GM19193 (cell line): ENCODE data around the gene CENPW.

Source experiments
- POLR2A ChIP-seq: IDR thresholded peaks from 4 replicates; pipeline ENCODE4 v1.6.1; 2011; ENCODE audit not compliant: insufficient read depth, insufficient read length; ENCODE audit errors: extremely low read depth

The CENPW gene

DNA sequence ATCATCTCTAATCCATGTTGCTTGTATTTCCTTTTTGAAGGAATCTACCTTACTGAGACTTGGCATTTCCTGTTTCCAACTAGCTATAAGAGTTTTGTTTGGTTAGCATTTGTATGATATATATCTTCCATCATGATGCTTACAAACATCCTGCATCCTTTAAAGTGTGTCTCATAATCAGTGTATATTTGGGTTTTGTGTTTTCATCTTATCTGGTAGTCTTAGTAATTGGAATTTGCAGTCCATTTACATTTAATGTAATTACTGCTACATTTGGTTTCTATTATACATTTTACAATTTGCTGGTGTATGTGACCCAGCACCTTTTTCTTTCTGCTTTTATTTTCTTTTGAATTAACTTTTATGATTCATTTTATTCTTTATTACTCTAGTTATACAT lies 12.6 kb downstream of the CENPW start:
- TF ChIP-seq POLR2A = no peak

GRCh38 chr6:126356526-126356925 lies 16.6 kb downstream of the CENPW start:
- TF ChIP-seq POLR2A = no peak

DNA sequence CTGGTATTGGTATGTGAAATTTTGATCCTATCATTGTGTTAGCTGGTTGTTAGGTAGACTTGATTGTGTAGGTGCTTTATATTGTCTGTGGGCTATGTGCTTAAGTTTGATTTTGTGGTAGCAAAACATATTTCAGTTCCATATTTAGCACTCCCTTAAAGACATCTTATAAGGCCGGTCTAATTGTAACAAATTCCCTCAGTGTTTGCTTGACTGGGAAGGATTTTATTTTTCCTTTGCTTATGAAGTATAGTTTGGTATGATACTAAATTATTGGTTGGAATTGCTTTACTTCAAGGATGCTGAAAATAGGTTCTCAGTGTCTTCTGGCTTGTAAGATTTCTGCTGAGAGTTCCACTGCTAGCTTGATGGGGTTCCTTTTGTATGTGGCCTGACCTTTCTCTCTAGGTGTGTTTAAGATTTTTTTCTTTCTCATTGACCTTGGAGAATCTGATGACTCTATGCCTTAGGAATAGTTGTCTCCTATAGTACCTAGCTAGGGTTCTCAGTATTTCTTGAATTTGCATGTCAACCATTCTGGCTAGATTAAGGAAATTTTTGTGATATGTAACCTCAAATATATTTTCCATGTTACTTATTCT lies 20.1 kb downstream of the CENPW start:
- no peak for TF ChIP-seq POLR2A

DNA sequence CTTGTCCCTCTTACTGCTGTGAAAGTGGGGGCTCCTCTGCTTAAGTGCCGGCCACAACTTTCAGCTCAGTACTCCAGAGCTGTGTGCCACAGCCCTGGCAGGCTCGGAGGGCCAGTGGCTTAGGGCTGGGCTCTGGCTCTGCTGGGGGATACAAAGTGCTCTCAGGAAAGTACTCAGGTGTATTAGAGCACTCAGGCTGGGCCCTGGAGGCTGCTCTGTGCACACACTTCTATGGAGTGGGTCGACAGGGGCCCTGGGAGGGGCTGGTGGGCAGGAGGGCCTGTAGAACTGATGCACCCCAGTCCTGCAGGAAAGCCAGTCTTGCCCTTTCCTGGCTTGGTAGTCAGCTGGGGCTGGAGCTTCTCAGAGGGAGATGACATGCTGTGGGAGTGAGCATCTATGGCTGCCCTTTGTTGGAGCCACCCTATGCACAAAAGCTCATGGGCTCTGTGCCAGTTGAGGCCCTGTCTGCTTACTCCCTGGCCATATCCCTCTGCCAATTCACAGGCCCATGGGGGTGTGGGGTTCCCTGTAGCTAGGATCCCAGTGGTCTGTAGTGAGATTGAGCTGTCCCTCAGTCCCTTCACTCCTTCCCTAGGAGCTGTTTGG lies 22.0 kb downstream of the CENPW start:
- no peak for TF ChIP-seq POLR2A

DNA sequence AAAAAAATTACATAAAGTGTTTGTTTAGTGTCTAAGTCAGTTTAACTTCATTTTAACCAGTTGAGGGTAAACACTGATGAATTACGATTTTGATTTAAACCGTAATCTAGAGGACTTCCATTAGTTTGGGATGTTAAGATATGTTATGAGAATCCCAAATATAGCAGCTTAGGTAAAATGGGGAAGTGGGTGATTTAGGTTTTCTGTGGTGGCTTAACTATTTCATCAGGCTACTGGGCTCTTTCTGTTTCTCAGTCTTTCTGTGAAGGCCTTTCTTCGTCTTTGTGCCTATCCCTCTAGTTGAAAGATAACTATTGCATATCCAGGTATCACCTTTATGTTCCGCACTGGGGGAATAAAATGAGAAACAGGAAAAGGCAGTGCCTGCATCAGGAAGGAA lies 27.9 kb downstream of the CENPW start:
- TF ChIP-seq POLR2A = no peak

DNA sequence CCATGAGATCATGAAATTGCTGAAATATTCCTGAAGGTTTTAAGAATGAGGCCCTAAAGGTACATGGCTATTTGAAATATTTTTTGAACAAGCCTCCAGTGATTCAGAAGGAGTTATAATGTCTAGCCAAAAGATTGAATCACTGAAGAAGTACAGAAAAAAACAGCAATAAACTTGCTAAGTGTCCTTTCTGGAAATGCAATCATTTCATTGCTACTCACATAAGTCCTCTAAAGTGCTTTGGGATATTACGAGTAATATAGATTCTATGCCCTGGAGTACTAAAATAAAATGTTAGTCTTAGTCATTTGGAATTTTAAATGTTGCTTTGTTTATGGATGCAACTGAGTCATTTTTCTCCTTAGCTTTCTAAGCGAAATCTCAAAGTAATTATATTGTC lies 32.7 kb downstream of the CENPW start:
- TF ChIP-seq POLR2A = no peak

DNA sequence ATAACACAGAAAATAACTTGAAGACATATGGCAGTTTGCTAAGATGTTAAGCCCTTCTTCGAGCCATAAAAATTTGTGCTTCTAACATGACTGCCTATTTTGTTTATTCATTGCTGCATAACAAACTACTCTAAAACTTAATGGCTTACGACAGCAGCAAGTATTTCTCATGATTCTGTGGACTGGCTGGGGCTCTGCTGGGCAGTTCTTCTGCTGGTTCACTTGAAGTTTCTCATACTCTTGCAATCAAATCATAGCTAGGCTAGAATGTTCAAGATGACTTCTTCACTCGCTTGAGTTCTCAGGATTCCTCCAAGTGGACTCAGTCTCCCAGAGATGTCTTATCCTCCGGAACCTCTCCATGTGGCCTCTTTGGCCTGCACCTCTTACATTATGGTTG lies 33.4 kb downstream of the CENPW start:
- no peak for TF ChIP-seq POLR2A

GRCh38 chr6:126374372-126374771 lies 34.5 kb downstream of the CENPW start:
- no peak for TF ChIP-seq POLR2A

DNA sequence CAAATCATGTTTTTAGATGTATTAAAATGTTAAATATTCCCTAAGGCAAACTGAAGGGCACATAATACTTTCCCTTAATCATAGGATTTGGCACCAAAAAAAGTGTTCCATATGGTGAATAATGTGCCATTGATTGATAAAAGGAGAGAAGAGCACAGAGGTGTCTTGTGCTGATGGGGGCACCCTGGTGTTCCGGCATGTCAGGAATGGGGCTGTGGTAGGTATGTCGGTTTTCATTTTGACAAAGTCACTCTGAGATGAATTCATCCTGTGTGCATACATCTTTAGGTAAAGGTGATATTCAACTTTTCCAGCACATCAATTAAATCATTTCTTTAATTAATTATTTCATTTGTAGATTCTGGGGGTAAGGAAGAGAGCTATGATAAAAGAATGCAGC lies 36.8 kb downstream of the CENPW start:
- TF ChIP-seq POLR2A = no peak

DNA sequence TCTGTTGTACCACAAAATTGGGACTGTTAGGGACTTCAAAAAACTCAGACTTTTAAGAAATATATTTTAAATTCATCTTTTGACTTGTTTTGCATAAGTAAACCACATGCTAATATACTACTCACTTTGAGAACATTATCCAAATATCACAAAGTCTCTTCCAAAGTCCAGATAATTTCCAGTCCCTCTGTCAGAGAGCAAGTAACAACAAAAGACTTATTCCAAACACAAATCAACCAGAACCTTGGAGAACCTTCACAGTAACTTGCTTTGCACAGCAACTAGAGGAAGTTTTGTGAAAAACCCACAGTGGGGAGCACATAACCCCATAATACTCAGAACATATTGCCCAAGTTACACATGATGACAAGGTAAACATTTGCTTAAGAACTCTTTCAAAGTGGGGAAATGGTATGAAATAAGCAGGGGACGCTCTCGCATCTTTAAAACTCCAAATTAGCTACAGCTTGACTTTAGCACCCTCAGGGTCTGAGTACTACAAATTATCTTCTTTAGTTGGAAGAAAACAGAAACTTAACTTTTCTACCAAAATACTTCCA lies 37.8 kb downstream of the CENPW start:
- TF ChIP-seq POLR2A = no peak

DNA sequence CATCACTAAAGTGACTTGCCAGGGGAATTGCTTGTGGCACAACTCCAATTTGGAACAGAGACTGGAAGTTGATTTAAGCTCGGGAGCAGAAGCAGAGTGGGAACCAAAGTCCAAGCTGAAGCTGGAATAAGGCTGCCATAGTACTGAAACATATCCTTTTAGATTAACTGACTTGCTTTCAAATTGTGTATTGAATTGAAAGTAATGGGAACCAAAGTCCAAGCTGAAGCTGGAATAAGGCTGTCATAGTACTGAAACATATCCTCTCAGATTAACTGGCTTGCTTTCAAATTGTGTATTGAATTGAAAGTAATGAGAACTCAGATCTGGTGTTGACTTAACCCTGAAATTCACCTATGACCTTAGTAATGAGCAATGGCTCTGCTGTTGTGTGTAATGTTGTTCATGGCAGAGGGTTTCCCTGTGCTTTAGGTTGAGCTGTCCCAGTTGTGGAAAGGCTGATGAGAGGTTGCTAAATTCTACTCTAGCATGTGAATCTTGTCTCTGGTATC lies 40.2 kb downstream of the CENPW start:
- no peak for TF ChIP-seq POLR2A

DNA sequence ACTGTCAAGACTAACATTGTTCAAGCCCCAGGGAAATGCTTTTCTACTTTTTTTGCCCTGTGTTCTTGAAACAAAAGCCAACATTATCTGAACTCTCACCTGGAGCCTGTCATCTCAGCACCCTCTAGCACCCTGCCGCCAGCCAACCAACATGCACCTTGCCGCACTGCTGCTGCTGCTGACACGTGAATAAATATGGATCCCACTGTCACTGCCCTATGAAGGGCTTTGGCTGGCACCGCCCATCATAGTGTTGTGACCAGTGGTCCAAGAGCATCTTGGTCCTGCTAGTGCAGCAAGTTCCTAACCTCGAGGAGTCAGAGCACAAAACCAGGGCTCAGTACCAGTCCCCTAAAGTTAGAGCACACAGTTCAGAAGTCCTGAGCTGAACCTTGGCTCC lies 41.6 kb downstream of the CENPW start:
- TF ChIP-seq POLR2A = no peak

DNA sequence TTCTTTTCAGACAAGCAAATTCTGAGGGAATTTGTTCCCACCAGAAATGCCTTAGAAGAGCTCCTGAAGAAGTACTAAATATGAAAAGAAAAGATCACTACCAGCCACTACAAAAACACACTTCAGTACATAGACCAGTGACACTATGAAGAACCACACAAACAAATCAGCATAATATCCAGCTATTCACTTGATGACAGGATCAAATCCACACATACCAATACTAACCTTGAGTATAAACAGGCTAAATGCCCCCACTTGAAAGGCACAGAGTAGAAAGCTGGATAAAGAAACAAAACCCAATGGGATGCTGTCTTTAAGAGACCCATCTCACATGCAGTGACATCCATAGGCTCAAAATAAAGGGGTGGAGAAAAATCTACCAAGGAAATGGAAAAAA lies 43.3 kb downstream of the CENPW start:
- no peak for TF ChIP-seq POLR2A

GRCh38 chr6:126385536-126385935 lies 45.6 kb downstream of the CENPW start:
- no peak for TF ChIP-seq POLR2A

DNA sequence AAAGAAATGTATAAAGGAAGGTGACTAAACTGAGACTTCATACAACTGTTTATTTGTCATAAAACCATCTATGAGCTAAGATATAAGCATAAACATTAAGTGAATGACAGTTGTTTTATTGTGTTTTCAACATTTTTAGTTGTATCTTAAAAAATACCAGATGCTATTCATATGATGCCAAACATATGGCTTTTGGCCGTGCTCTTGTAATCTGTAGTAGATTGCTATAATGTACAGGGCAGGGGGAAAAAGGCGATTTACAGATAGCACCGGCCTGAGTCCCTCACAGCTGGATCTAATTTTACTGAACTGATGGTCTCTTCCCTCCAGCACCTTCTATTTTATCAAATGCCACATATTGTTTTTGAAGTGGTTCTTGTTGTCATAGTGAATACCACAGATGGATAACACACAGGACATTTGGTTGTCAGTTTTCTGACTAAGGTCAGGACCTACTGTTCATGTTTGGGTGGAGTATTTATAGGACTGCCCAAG lies 48.2 kb downstream of the CENPW start:
- no peak for TF ChIP-seq POLR2A

GRCh38 chr6:126396131-126396530 lies 56.2 kb downstream of the CENPW start:
- TF ChIP-seq POLR2A = no peak
